OCI-M1 (cell line): ENCODE results near the gene MED15.
"Not testable (repeated sequence)": the region's sequence is repeated elsewhere in the genome, so short reads cannot be mapped to it uniquely, and the experiment has no call there.

Source experiments
- DNase-seq: peaks from one replicate; lab custom pipeline; 2025; lab: John Stamatoyannopoulos, UW

Gene MED15

GRCh38 chr22:20584029-20584871, 76.8 kb downstream of the MED15 start:
- DNase-seq: no peak

- DNase-seq: no peak
Measured at GRCh38 chr22:20584872-20585638, 77.6 kb downstream of the MED15 start.

- DNase-seq: no peak
Measured at GRCh38 chr22:20585639-20586402, 78.4 kb downstream of the MED15 start.

GRCh38 chr22:20586403-20586745, 79.0 kb downstream of the MED15 start:
- DNase-seq: no peak

GRCh38 chr22:20587206-20587958, 80.0 kb downstream of the MED15 start:
- no peak for DNase-seq

- DNase-seq: no peak
Measured at GRCh38 chr22:20588092-20588842, 80.9 kb downstream of the MED15 start.

GRCh38 chr22:20588843-20589581, 81.6 kb downstream of the MED15 start:
- no peak for DNase-seq

- no peak for DNase-seq
Measured at GRCh38 chr22:20589614-20590476, 82.4 kb downstream of the MED15 start.

- DNase-seq: no peak
Measured at GRCh38 chr22:20590477-20591294, 83.3 kb downstream of the MED15 start.

- DNase-seq: no peak
Measured at GRCh38 chr22:20591295-20591645, 83.9 kb downstream of the MED15 start.

- no peak for DNase-seq
Measured at GRCh38 chr22:20591660-20592310, 84.4 kb downstream of the MED15 start.

- not testable (repeated sequence) for DNase-seq
Measured at GRCh38 chr22:20594038-20594437, 86.6 kb downstream of the MED15 start.

- not testable (repeated sequence) for DNase-seq
Measured at GRCh38 chr22:20594486-20594885, 87.1 kb downstream of the MED15 start.

- DNase-seq: no peak
Measured at GRCh38 chr22:20595461-20595860, 88.1 kb downstream of the MED15 start.

GRCh38 chr22:20599117-20599516, 91.7 kb downstream of the MED15 start:
- no peak for DNase-seq

- DNase-seq: no peak
Measured at GRCh38 chr22:20600137-20600673, 92.8 kb downstream of the MED15 start.

- DNase-seq: no peak
Measured at GRCh38 chr22:20601308-20601707, 93.9 kb downstream of the MED15 start.
